Stomach (tissue), 9 donors: Measurements from ENCODE around the gene BCAS1. TPM values are rescaled to one million over a fixed set of nuclear protein-coding genes. Genes with fewer than 3 reads are reported as not detected.

Experiments used
- DNase-seq, 2 donors: peaks; one replicate each; pipeline versions ENCODE4 v3.0.0 to v3.0.0-alpha.2; 2013 to 2019
- H3K27ac ChIP-seq, 5 donors: fragments of 200-600 bp in 4 of 5; sonication (generic) in 4 of 5; one replicate each; pipeline ENCODE4 v1.5.1; 2013 to 2019; ENCODE audit warnings: mild to moderate bottlenecking in 1 of 5, moderate library complexity in 1 of 5
- H3K27me3 ChIP-seq, 3 donors: fragments of 200-600 bp; sonication (generic); one replicate each; pipeline ENCODE4 v1.5.1; 2017 to 2019; ENCODE audit warnings: mixed run types in 1 of 3
- H3K36me3 ChIP-seq, 4 donors: fragments of 200-600 bp; sonication (generic); 1 replicate in 3 of 4; 2 replicates in 1 of 4; pipeline ENCODE4 v1.5.1; 2016 to 2019
- H3K4me1 ChIP-seq, 4 donors: fragments of 200-600 bp; sonication (generic); one replicate each; pipeline ENCODE4 v1.5.1; 2016 to 2019
- H3K4me3 ChIP-seq, 4 donors: fragments of 200-600 bp; sonication (generic) in 3 of 4; one replicate each; pipeline ENCODE4 v1.5.1; 2016 to 2019; ENCODE audit warnings: mild to moderate bottlenecking in 1 of 4
- H3K9me3 ChIP-seq, 4 donors: fragments of 200-600 bp; sonication (generic); one replicate each; pipeline ENCODE4 v1.5.1; 2016 to 2019
- CTCF ChIP-seq, 7 experiments: fragments of 450-650 bp in 4 of 7; fragments of 200-600 bp in 3 of 7; sonication (generic) in 3 of 7; IDR thresholded peaks; one replicate each; pipeline ENCODE4 v1.5.1; 2016 to 2019; ENCODE audit warnings: antibody characterized with exemption in 7 of 7, control low read depth in 2 of 7, mild to moderate bottlenecking in 1 of 7
- EP300 ChIP-seq: sonication (generic); formaldehyde crosslinking; IDR thresholded peaks from one replicate; pipeline ENCODE4 v1.6.1; 2017; ENCODE audit warnings: antibody characterized with exemption
- POLR2A ChIP-seq, 4 donors: fragments of 450-650 bp; IDR thresholded peaks; one replicate each; pipeline ENCODE4 v1.6.1; 2016; ENCODE audit warnings: antibody characterized with exemption in 4 of 4, control low read depth in 2 of 4, mild to moderate bottlenecking in 1 of 4, moderate library complexity in 1 of 4
- POLR2AphosphoS5 ChIP-seq, 3 donors: sonication (generic); formaldehyde crosslinking; IDR thresholded peaks; one replicate each; pipeline ENCODE4 v1.6.1; 2016; ENCODE audit warnings: antibody characterized with exemption in 3 of 3
- WGBS, 5 donors: extraction: QIAGEN DNeasy Blood & Tissue Kit in 3 of 5; methylation state at CpG; one replicate each; pipeline versions ENCODE4 v1.1.5 to v1.1.7; 2013 to 2018; 5-methylcytosine and 5-hydroxymethylcytosine counted together
- intact Hi-C: fragments of 100-400 bp; cut with DNase I; formaldehyde crosslinking; loops from one replicate; pipeline ENCODE4 v1.15.1; 2023; ENCODE audit warnings: low total_unique reads
- polyA plus RNA-seq, 3 donors: library from polyadenylated mRNA; stranded (reverse); fragments of 200-250 nt; gene quantifications; one replicate each; pipeline ENCODE4 v1.2.3, GENCODE V29; 2013
- total RNA-seq, 5 donors: library from RNA; depleted of rRNA; stranded (reverse); fragments of >200 nt; gene quantifications; one replicate each; pipeline versions ENCODE4 v1.1.0 to v1.2.3, GENCODE V29; 2014 to 2016
- donor health status: healthy with polysubstance abuse.
- donor health status: Bipolar disorder and iron deficiency.
- donor health status: healthy.

BCAS1 gene
- total and polyA plus RNA-seq, 8 donors = 6.3 to 145 (median 84.6) TPM

GRCh38 chr20:54116550-54117235, 46.3 kb upstream of the BCAS1 start:
- H3K4me1 ChIP-seq = no peaks in the 10 kb centered on the region
- peak overlapping the region in 2 of 5 donors; percentile 23 to 43 for H3K27ac ChIP-seq
- intact Hi-C loops = no loop called here
- no peaks in the 10 kb centered on the region for H3K27me3 ChIP-seq
- no peak overlapping the region for H3K4me3 ChIP-seq
- DNase-seq = no peak
- TF ChIP-seq POLR2A (IDR thresholded peaks at IDR 0.05) = no peak
- TF ChIP-seq EP300 = no peak
- no peak for TF ChIP-seq POLR2AphosphoS5 (IDR thresholded peaks at IDR 0.05)
- no peak for TF ChIP-seq CTCF (IDR thresholded peaks at IDR 0.05)
- WGBS, 5 donors = 84 to 91% (median 87%) methylated on average over 4 of the region's 4 CpGs
- H3K36me3 ChIP-seq = no peaks in the 10 kb centered on the region
- no peaks in the 10 kb centered on the region for H3K9me3 ChIP-seq

GRCh38 chr20:54115172-54115854, 44.9 kb upstream of the BCAS1 start:
- TF ChIP-seq CTCF (IDR thresholded peaks at IDR 0.05) = no peak
- TF ChIP-seq POLR2AphosphoS5 (IDR thresholded peaks at IDR 0.05) = no peak
- TF ChIP-seq POLR2A (IDR thresholded peaks at IDR 0.05) = no peak
- TF ChIP-seq EP300 = no peak
- H3K9me3 ChIP-seq = no peaks in the 10 kb centered on the region
- H3K4me3 ChIP-seq = no peak overlapping the region
- no peak for DNase-seq
- no peaks in the 10 kb centered on the region for H3K27me3 ChIP-seq
- intact Hi-C loops = no loop called here
- no peaks in the 10 kb centered on the region for H3K36me3 ChIP-seq
- peak overlapping the region in 3 of 5 donors; percentile 24 to 66 (median 53) for H3K27ac ChIP-seq
- 68 to 77% (median 75%) methylated on average over 13 to 15 of the region's 15 CpGs for WGBS, 5 donors
- H3K4me1 ChIP-seq = no peaks in the 10 kb centered on the region

- WGBS, 5 donors = 71 to 85% (median 81%) methylated on average over 2 of the region's 2 CpGs
- Histone ChIP-seq H3K4me3 (no peak overlapping the region), H3K4me1 (no peaks in the 10 kb centered on the region), H3K27ac (no peak overlapping the region), H3K9me3 (no peaks in the 10 kb centered on the region), H3K36me3 (no peaks in the 10 kb centered on the region), H3K27me3 (no peaks in the 10 kb centered on the region)
- TF ChIP-seq POLR2A (IDR thresholded peaks at IDR 0.05) (no peak), EP300 (no peak), CTCF (IDR thresholded peaks at IDR 0.05) (no peak), POLR2AphosphoS5 (IDR thresholded peaks at IDR 0.05) (no peak)
- intact Hi-C loops = no loop called here
- DNase-seq = no peak
Measured at GRCh38 chr20:54114109-54114508, 43.7 kb upstream of the BCAS1 start.

- H3K36me3 ChIP-seq = no peaks in the 10 kb centered on the region
- H3K4me1 ChIP-seq = no peaks in the 10 kb centered on the region
- WGBS, 5 donors = 82 to 96% (median 92%) methylated on average over 2 of the region's 2 CpGs
- no peak overlapping the region for H3K4me3 ChIP-seq
- TF ChIP-seq POLR2AphosphoS5 (IDR thresholded peaks at IDR 0.05) (no peak), EP300 (no peak), CTCF (IDR thresholded peaks at IDR 0.05) (no peak), POLR2A (IDR thresholded peaks at IDR 0.05) (no peak)
- peak in 1 of 2 donors; percentile 20 for DNase-seq
- no peaks in the 10 kb centered on the region for H3K27me3 ChIP-seq
- intact Hi-C loops = no loop called here
- H3K27ac ChIP-seq = no peak overlapping the region
- no peaks in the 10 kb centered on the region for H3K9me3 ChIP-seq
Measured at GRCh38 chr20:54113566-54113965, 43.2 kb upstream of the BCAS1 start.
